GM19193 (cell line): ENCODE data around the gene MST1R.

ENCODE experiments used
- POLR2A ChIP-seq: IDR thresholded peaks from 4 replicates; pipeline ENCODE4 v1.6.1; 2011; ENCODE audit not compliant: insufficient read depth, insufficient read length; ENCODE audit errors: extremely low read depth

MST1R gene

DNA sequence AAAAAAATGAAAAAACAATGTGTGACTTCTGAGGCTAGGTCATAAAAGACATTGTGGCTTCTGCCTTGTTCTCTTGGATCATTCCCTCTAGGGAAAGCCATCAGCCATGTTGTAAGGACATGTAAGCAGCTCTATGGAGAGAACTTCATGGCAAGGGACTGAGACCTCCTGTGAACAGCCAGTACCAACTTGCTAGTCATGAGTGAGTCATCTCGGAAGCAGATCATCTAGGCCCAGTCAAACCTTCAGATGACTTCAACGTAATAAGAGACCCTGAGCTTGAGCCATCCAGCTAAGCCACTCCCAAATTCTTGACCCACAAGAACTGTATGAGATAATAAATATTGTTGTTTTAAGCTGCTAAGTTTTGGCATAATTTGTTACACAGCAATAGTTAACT, 21.0 kb upstream of the MST1R start:
- no peak for TF ChIP-seq POLR2A

DNA sequence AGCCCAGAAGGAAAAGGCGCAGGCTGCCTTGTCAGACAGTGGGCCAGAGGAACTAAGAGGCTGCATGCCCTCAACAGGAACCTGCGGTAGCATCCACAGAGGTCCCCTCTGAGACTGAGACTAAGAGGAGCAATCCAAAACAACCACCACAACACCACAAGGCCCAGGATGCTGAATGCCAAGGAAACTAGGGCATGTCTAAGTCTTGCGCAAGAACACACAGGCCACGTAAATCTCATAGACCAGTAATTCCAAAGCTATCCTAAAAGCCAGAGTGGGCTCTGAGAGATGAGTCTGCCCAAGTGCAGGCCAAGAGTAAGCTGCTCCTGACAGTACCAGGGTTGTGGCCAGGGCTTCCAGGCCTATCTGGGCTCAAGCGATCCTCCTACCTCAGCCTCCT, 13.0 kb upstream of the MST1R start:
- TF ChIP-seq POLR2A, result no peak

DNA sequence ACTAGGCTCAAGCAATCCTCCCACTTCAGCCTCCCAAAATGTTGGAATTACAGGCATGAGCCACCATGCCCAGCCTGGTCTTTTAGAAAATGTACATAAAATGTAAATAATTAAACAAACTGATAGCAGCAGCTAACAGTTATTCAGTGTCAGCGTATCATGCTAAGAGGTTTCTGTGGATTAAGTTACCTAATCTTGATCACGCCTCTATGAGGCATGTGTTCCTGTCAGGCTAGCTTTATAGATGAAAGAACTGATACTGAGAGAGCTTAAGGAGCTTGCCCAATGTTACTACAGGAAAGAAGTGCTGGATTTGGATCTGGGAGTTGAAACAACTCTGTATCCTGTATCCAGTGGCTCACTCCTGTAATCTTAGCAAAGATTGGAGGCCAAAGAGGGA, 11.2 kb upstream of the MST1R start:
- no peak for TF ChIP-seq POLR2A

DNA sequence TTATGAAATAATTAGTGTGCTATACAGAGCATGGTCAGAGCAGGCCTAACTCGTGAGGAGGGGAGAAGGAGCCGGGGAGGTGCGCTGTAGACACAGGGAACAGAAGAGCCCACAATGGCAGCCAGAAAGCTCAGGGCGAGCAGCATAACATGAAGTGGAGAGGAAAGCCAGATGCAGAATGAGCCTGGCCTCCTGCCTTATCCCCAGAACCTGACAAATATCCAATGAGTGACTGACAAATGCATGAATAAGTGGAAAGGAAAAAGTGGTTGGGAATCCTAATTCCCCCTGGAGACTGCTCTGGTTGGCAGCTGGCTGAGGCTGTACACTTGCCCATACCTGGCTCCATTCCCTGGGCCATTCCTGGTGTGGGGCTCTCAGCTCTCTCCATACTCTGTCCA, 9.2 kb upstream of the MST1R start:
- no peak for TF ChIP-seq POLR2A

DNA sequence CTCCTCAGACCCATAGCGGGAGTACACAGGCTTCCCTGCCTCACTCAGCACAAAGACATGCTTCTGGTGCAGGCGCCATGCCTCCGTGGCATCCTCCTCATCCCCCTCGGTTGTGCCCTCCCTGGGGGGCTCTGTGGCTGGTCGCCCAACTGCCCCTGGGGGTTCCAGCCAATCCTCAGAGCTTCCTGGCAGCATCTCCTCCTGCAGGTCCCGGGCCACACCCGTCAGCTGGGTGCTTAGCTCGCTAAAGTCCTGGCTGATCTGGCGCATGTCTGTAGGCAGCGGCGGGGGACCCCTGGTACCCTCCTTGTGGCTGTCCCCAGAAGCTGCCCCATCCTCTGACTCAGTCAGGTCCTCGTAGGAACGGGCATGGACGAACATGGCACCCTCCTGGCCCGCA, 7.9 kb upstream of the MST1R start:
- no peak for TF ChIP-seq POLR2A

DNA sequence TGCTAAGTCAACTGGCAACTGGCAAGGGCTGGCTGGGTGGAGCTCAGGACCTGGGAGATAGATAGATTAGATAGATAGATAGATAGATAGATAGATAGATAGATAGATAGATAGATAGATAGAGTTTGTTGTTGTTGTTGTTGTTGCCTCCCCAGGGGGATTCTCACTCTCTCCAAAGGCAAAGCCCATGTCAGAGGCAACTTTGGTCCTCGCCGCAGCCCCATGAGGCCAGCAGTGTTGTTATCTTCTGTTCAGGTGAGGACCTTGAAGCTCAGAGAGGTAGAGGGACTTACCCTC, 7.4 kb upstream of the MST1R start:
- TF ChIP-seq POLR2A, result no peak

DNA sequence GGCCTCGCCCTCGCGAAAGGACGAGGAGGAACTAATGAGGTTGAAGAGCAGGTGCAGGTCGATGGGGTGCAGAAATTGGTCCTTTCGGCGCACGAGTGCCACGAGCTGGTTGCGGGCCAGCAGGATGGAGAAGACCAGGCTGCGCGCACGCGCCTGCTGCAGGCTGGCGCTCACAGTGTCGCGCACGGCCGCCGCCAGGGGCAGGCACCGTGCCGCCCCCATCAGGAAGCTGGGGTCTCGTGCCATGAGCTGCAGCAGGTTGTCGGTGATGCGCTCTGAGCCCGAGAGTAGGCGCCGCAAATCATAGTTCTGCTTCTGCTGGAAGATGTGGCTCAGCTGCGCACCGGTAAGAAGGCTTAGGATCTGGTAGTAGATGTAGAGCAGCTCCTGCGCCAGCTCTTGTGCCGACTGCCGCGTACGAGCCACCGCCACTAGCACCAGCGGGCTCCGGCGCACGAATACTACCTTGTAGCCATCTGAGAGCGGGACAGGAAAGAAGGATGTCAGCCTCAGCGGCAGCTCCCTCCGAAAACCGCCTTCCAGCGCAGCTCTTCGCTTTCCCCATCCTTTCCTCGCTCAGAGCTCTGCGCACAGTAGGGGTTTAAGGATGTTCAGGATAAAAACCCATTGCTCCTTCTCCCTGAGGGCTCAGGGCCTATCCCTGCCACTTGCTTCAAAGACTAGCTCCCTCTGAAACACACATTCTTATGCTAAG, 6.9 kb upstream of the MST1R start:
- TF ChIP-seq POLR2A, result no peak

DNA sequence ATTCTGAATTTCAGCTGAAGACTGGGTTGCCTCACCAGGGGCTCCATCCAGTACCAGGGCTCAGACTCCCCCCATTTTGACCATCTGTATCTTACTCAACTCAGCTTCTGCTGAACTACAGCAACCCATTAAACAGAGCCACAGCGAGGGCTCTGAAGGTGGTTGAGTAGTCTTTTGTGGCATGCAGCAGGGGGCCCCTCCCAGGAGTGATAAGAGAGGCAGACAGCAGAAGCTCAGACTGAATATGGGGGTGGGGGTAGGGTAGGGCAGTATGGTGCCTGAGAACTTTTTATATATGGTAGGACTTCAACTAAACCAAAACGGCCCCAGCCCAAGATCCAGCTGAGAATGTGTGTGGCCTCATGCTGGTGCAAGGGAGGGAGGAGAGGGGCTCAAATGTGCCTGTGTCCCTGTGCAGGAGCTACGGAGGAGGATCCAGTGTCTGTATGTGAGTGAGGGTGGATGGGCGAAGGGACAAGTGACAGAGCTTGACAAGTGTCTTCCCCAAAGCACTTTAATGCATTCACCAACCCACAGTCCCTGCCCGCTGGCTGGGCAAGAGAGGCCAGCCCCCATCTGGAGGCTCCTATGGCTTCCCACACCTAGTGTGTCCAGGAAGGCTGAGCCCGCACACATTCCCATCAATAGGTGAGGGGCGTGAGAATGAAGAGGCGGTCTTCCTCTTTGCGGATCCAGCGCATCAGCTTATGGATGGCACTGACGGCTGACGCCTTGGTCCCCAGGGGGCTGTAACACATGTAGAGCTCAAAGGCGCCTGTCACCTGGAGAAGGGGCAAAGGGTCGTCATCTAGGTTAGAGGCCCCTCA, 4.9 kb upstream of the MST1R start:
- no peak for TF ChIP-seq POLR2A

DNA sequence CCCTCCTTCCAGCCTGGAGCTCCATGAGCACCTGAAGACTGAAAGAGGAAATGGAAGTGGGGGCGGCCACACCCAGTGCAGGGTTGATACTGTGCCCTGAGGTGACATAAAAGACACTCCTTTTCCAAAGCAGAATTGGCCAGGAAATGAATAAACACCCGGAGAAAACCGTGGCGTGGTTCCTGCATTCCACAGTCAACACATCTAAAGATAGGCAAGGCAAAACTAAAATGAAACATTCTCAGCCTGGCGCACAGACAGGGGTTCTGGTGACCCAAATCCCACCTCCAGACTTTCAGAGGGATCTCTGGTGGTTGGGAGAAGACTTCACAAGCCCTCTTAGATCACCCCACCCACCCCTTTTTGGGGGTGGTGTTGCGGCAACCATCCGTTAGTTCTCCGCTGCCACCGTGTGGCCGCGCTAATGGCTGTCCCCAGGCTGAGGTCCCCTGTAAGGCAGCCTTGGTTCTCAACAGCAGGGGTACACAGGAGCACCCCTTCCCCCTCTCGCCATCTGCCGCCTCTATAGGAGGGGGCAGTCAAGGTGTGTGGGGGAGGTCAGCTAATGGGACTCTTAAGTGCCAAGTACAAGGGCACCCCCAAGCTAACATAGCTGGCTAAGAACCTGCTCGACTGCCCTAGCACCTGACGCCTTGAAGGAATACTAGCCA, 2.5 kb upstream of the MST1R start:
- no peak for TF ChIP-seq POLR2A

DNA sequence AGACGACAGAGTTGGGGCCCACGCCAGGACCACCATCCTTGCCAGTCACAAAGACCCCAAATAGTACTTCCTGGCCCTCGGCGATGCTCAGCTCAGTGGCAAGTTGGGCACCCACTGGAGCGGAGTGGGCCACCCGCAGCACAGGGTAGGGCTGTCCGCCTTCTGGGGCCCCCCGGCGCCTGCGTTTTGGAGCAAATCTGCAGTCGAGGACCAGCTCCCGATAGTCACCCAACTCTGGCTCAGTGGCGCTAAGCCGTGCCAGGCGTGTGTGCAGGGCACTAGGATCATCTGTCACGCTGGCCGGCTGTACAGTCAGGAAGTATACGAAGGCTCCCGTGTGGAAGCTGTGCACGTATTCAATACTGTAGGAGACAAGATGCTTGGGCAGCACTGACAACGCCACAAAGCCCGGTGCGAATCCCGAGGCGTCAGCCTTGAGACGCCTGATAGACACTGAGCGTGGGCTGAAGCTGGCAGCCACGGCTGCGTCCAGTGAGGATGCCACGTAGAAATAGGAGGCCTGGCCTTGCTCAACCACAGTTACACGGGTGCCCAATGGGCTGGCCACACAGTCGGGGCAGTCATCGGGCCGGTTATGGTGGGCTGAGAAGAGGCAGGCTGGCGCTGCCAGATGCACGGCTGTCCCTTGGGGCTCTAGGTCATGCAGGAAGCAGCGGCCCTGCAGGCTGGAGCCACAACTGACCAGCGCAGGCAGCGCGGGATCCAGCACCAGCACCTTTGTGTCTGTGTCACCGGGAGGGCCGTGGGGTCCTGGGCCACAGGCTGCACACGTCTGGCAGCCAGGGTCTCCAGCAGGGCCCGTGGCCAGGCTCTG, 945 bp downstream of the MST1R start:
- no peak for TF ChIP-seq POLR2A

DNA sequence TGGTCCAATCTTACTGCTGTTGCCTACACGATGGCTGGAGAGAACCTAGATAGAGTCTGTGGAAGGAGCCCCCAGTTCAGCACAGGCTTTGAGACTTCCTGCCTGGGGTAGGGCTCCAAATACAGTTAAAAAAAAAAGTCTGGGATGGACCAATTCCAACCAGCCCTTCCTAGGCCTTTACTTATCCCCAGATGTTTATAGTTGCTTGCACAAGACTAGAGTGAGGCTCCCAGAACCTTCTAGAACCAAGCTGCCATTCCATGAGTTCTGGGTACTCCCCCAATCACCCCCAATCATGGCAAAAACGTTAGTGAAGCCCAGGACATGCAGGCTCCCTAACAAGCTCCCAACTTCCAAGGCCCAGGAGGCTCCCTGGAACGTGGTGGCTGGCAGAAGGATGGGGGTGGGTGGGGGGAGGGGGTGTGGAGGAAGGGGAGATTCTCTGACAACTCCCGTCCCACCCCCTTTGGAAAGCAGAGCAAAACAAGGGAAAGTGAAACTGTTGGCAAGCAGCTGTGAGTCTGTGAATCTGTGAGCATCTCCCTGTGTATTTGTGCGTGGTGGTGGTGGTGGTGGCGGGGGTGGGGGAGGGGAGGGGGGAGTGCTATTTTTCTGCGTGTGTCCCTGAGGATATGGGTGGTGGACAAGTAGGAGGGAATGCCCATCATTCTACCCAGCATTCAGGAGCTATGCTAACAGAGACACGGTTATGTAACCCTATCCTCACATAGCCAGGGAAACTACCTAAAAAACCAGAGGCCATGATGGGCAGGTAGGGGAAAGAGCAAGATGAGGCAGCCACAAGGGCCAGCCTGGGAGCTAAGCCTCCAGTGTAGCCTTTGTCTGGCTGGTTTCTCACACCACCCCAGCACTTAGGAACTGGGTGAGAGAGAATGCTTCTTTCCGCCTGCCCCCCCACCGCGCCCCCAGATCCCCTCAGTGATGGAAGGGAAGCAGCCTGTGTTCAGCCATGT, 2.0 kb downstream of the MST1R start:
- TF ChIP-seq POLR2A, result no peak

DNA sequence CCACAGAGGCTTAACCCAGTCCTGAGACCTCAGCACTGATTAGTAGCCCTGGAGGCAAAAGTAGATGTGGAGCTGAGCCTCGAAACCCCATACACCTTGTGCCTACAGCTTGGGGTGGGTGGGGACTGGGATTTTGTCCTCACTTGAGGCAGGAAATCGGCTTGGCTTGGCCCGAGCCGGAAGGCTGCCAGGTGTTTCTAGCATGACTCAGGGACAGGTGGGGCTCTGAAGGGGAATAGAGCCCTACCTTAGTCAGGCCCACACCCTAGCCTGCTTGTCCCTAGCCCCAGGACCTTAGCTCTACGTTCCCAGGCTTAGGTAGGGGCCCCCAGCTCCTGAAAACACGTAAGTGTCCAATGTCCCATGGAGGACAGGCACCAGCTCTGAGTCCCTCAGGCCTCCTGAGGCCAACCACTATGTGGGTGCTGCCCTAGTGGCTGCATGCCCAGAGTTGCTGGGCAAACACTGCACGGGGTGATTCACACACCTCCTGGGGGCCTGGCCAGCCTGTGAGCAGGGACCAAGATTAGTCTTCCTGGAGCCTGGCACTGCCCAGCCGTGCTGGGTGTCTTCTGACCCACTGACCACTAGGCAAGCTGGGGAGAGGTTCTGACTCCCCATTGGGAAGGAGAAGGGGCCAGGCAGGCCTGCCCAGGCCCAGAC, 3.1 kb downstream of the MST1R start:
- no peak for TF ChIP-seq POLR2A

DNA sequence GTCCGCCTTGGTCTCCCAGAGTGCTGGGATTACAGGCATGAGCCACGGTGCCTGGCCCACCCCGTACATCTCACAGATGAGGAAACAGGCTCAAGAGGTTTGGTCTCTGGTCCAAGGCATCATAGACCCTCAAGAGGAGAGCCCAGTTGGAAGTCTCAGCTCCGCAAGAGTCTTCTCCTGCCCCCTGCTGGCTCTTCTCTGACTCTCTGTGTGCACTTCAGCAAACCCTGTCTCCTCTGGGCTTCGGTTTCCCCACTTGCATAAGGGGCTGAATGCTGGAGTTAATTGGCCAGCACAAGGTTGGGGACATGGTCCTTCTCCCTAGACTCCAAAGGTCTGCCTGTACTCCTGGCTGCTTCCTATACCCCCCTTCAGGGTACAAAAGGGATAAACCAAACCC, 3.9 kb downstream of the MST1R start:
- TF ChIP-seq POLR2A, result no peak
